Measurements from ENCODE around the gene PTPRQ. TPM values are rescaled to one million over a fixed set of nuclear protein-coding genes. Genes with fewer than 3 reads are reported as not detected.

PTPRQ gene
- total RNA-seq, 4 donors from 2014 or later: 0.47 to 6.0 (median 3.4) TPM

DNA sequence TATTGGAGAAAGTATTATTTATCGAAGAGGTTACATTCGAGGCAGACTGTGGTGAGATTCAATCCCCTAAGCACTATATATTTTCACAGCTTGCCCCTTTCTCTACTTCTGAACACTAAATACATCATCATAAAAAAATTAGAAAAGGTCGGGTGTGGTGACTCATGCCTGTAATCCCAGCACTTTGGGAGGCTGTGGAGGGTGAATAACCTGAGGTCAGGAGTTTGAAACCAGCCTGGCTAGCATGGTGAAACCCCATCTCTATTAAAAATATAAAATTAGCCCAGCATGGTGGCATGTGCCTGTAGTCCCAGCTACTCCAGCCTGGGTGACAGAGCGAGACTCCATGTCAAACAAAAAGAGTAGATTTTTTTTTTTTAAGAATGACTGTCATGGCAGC, 192.8 kb downstream of the PTPRQ start:
- no peaks in the 10 kb centered on the region for H3K4me1 ChIP-seq
- H3K36me3 ChIP-seq: no peaks in the 10 kb centered on the region
- no peak for ATAC-seq
- 65 to 88% methylated on average over 3 to 4 of the region's 4 CpGs for WGBS, 2 donors (ENCODE audit: low coverage in 1 of 2)
- no peaks in the 10 kb centered on the region for H3K9me3 ChIP-seq
- H3K27ac ChIP-seq: no peak overlapping the region
- no peaks in the 10 kb centered on the region for H3K27me3 ChIP-seq
- TF ChIP-seq, protein P1, sequence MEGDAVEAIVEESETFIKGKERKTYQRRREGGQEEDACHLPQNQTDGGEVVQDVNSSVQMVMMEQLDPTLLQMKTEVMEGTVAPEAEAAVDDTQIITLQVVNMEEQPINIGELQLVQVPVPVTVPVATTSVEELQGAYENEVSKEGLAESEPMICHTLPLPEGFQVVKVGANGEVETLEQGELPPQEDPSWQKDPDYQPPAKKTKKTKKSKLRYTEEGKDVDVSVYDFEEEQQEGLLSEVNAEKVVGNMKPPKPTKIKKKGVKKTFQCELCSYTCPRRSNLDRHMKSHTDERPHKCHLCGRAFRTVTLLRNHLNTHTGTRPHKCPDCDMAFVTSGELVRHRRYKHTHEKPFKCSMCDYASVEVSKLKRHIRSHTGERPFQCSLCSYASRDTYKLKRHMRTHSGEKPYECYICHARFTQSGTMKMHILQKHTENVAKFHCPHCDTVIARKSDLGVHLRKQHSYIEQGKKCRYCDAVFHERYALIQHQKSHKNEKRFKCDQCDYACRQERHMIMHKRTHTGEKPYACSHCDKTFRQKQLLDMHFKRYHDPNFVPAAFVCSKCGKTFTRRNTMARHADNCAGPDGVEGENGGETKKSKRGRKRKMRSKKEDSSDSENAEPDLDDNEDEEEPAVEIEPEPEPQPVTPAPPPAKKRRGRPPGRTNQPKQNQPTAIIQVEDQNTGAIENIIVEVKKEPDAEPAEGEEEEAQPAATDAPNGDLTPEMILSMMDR (IDR thresholded peaks at IDR 0.05): no peak
- TF ChIP-seq POLR2AphosphoS5 (IDR thresholded peaks at IDR 0.05) (no peak), POLR2A (IDR thresholded peaks at IDR 0.05) (no peak), EP300 (IDR thresholded peaks at IDR 0.05) (no peak)
- H3K4me3 ChIP-seq: no peak overlapping the region

DNA sequence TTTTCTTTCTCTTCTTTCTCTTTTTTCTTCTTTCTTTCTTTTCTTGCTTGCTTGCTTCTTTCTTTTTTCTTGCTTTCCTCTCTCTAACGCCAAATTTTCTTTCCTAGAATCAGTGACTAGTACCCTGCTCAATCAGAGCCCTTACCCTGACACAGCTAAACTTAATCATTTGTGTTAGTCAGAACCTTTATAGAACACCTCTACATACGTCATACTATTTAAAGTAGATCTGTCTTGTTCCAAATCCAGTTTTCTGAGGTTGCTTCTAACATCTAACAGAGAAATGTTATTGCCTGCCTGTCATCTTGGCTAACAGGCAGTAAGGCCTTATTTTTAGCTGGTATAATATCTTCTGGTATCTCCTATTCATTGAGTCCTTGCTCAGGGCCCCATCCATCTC, 197.9 kb downstream of the PTPRQ start:
- no peak overlapping the region for H3K4me3 ChIP-seq
- ATAC-seq: no peak
- no peaks in the 10 kb centered on the region for H3K4me1 ChIP-seq
- TF ChIP-seq EP300 (IDR thresholded peaks at IDR 0.05) (no peak), POLR2A (IDR thresholded peaks at IDR 0.05) (no peak), POLR2AphosphoS5 (IDR thresholded peaks at IDR 0.05) (no peak)
- TF ChIP-seq, protein P1 (IDR thresholded peaks at IDR 0.05): no peak
- WGBS, 2 donors (ENCODE audit: low coverage in 1 of 2): 71 to 75% methylated on average over 2 of the region's 2 CpGs
- H3K27ac ChIP-seq: no peak overlapping the region
- no peaks in the 10 kb centered on the region for H3K36me3 ChIP-seq
- H3K27me3 ChIP-seq: no peaks in the 10 kb centered on the region
- H3K9me3 ChIP-seq: no peaks in the 10 kb centered on the region

DNA sequence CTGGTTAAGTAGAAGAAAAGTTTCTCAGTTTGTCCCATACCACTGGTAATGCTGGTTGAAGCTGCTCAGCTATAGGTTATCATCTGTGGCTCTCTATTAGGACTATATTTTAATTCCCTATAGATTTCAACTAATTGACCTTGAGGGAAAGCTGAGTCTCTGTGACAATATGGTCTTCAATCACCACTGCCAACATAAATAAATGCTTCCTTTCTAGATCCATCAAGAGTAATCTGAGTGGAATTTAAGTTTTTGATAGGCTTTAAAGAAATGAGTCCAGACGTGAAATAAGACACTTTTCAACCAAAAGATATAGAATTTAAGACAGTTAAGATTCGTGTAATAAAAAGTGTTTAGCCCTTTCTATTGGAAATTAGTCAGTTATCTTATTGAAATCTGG, 199.9 kb downstream of the PTPRQ start:
- 50 to 53% methylated on average over 1 to 2 of the region's 2 CpGs for WGBS, 2 donors (ENCODE audit: low coverage in 1 of 2)
- Histone ChIP-seq H3K4me3 (no peak overlapping the region), H3K36me3 (no peaks in the 10 kb centered on the region), H3K27ac (no peak overlapping the region), H3K27me3 (no peaks in the 10 kb centered on the region), H3K4me1 (no peaks in the 10 kb centered on the region), H3K9me3 (no peaks in the 10 kb centered on the region)
- ATAC-seq: no peak
- no peak for TF ChIP-seq POLR2A (IDR thresholded peaks at IDR 0.05)
- TF ChIP-seq, protein P1 (IDR thresholded peaks at IDR 0.05): no peak
- no peak for TF ChIP-seq EP300 (IDR thresholded peaks at IDR 0.05)
- TF ChIP-seq POLR2AphosphoS5 (IDR thresholded peaks at IDR 0.05): no peak

DNA sequence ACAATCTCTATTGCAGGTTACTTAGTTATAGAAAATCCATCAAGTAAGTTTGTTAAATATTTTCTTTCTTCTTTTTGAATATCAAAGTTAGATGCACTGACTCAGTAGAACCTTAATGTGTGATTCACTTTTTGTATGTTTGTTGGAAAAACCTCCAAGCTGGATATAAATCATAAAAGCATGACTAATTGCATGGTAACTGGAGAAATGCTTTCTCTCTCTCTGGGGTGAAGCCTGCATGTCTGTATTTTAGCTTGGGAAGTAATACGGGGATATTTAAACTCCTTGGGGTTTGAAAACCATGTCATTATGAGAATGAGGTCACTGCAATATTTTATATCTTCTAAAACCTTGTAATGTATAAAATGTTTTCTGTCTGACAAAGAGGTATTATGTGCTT, 204.8 kb downstream of the PTPRQ start:
- WGBS, 2 donors (ENCODE audit: low coverage in 1 of 2): 36 to 38% methylated on average over 1 of the region's 1 CpG
- no peaks in the 10 kb centered on the region for H3K4me1 ChIP-seq
- H3K27ac ChIP-seq: no peak overlapping the region
- H3K9me3 ChIP-seq: no peaks in the 10 kb centered on the region
- ATAC-seq: no peak
- H3K4me3 ChIP-seq: no peak overlapping the region
- no peak for TF ChIP-seq POLR2A (IDR thresholded peaks at IDR 0.05)
- TF ChIP-seq, protein P1 (IDR thresholded peaks at IDR 0.05): no peak
- no peak for TF ChIP-seq EP300 (IDR thresholded peaks at IDR 0.05)
- no peak for TF ChIP-seq POLR2AphosphoS5 (IDR thresholded peaks at IDR 0.05)
- no peaks in the 10 kb centered on the region for H3K27me3 ChIP-seq
- H3K36me3 ChIP-seq: no peaks in the 10 kb centered on the region

DNA sequence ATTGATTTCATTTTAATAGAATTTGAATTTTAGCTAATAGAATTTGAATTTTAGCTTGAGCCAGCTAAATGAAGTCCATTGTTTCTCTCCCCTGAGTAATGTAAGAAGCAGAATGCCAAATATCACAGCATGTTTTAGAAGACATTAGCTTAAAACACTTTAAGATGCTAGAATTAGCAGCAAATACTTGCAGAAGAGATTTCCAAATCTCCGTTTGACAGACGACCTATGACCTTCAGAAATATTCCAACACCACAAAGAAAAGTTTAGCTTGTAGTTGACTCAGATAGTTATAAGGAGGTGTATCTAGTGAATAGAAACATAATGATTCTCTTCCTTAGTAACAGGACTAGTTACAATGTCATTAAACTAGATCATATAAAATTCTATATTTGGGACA, 211.7 kb downstream of the PTPRQ start:
- ATAC-seq: no peak
- 20 to 31% methylated on average over 2 of the region's 2 CpGs for WGBS, 2 donors (ENCODE audit: low coverage in 1 of 2)
- no peak for TF ChIP-seq EP300 (IDR thresholded peaks at IDR 0.05)
- no peak for TF ChIP-seq POLR2A (IDR thresholded peaks at IDR 0.05)
- TF ChIP-seq POLR2AphosphoS5 (IDR thresholded peaks at IDR 0.05): no peak
- TF ChIP-seq, protein P1 (IDR thresholded peaks at IDR 0.05): no peak
- Histone ChIP-seq H3K27me3 (no peaks in the 10 kb centered on the region), H3K4me1 (peaks cover 0 to 7% (median 0%) of the 10 kb centered on the region in 3 donors), H3K4me3 (no peak overlapping the region), H3K36me3 (no peaks in the 10 kb centered on the region), H3K9me3 (no peaks in the 10 kb centered on the region), H3K27ac (no peak overlapping the region)

All from gastroesophageal sphincter (tissue), 4 donors.